ENCODE measurements around the gene SEMA4D. TPM values are rescaled to one million over a fixed set of nuclear protein-coding genes. Genes with fewer than 3 reads are reported as not detected.

SEMA4D gene
- total RNA-seq, 4 donors from 2014 or later: 13.4 to 27.3 (median 24.8) TPM

- TF ChIP-seq CTCF (IDR thresholded peaks at IDR 0.05) (no peak), POLR2A (IDR thresholded peaks at IDR 0.05) (no peak), EP300 (IDR thresholded peaks at IDR 0.05) (no peak)
- Histone ChIP-seq H3K4me1 (no peaks in the 10 kb centered on the region), H3K27me3 (no peaks in the 10 kb centered on the region), H3K9me3 (no peaks in the 10 kb centered on the region), H3K36me3 (peaks cover 0 to 10% (median 3%) of the 10 kb centered on the region in 3 donors), H3K4me3 (no peak overlapping the region), H3K27ac (no peak overlapping the region)
- WGBS, 2 donors: 75 to 78% methylated on average over 6 of the region's 6 CpGs
- DNase-seq (ENCODE audit: low spot score in 2 of 2): no peak
These were observed 80.0 kb downstream of the SEMA4D start for GRCh38 chr9:89417832-89418473.

GRCh38 chr9:89414670-89415324 lies 83.1 kb downstream of the SEMA4D start:
- H3K27ac ChIP-seq: no peak overlapping the region
- TF ChIP-seq POLR2A (IDR thresholded peaks at IDR 0.05): no peak
- no peak for TF ChIP-seq EP300 (IDR thresholded peaks at IDR 0.05)
- TF ChIP-seq CTCF (IDR thresholded peaks at IDR 0.05): no peak
- WGBS, 2 donors: 77 to 79% methylated on average over 9 of the region's 9 CpGs
- H3K4me1 ChIP-seq: peaks cover 0 to 3% (median 0%) of the 10 kb centered on the region in 4 donors
- no peaks in the 10 kb centered on the region for H3K27me3 ChIP-seq
- no peak for DNase-seq (ENCODE audit: low spot score in 2 of 2)
- peaks cover 0 to 25% (median 3%) of the 10 kb centered on the region in 3 donors for H3K36me3 ChIP-seq
- H3K9me3 ChIP-seq: peaks cover 0 to 8% (median 0%) of the 10 kb centered on the region in 4 donors
- H3K4me3 ChIP-seq: no peak overlapping the region

- no peak for TF ChIP-seq EP300 (IDR thresholded peaks at IDR 0.05)
- TF ChIP-seq POLR2A (IDR thresholded peaks at IDR 0.05): no peak
- no peak for TF ChIP-seq CTCF (IDR thresholded peaks at IDR 0.05)
- no peak for DNase-seq (ENCODE audit: low spot score in 2 of 2)
- H3K36me3 ChIP-seq: peaks cover 0 to 25% (median 3%) of the 10 kb centered on the region in 3 donors
- 92 to 100% methylated on average over 4 of the region's 4 CpGs for WGBS, 2 donors
- no peak overlapping the region for H3K4me3 ChIP-seq
- peaks cover 0 to 10% (median 0%) of the 10 kb centered on the region in 4 donors for H3K4me1 ChIP-seq
- no peak overlapping the region for H3K27ac ChIP-seq
- no peaks in the 10 kb centered on the region for H3K27me3 ChIP-seq
- H3K9me3 ChIP-seq: peaks cover 0 to 8% (median 0%) of the 10 kb centered on the region in 4 donors
These were observed 83.8 kb downstream of the SEMA4D start for GRCh38 chr9:89413963-89414638.

GRCh38 chr9:89412951-89413350 lies 85.0 kb downstream of the SEMA4D start:
- H3K36me3 ChIP-seq: peaks cover 0 to 24% (median 3%) of the 10 kb centered on the region in 3 donors
- H3K9me3 ChIP-seq: peaks cover 0 to 8% (median 0%) of the 10 kb centered on the region in 4 donors
- no peak for DNase-seq (ENCODE audit: low spot score in 2 of 2)
- no peak overlapping the region for H3K4me3 ChIP-seq
- no peaks in the 10 kb centered on the region for H3K27me3 ChIP-seq
- no peak overlapping the region for H3K27ac ChIP-seq
- peaks cover 0 to 17% (median 0%) of the 10 kb centered on the region in 4 donors for H3K4me1 ChIP-seq
- 51 to 61% methylated on average over 4 of the region's 4 CpGs for WGBS, 2 donors
- no peak for TF ChIP-seq EP300 (IDR thresholded peaks at IDR 0.05)
- TF ChIP-seq POLR2A (IDR thresholded peaks at IDR 0.05): no peak
- no peak for TF ChIP-seq CTCF (IDR thresholded peaks at IDR 0.05)
